Femur (tissue), 1 donor: ENCODE data around the gene UROS.

Experiments
- DNase-seq: peaks from one replicate; pipeline ENCODE4 v3.0.0-alpha.2; 2017

The UROS gene

GRCh38 chr10:125785791-125786190 is 37.3 kb downstream of the UROS start:
- no peak for DNase-seq

DNA sequence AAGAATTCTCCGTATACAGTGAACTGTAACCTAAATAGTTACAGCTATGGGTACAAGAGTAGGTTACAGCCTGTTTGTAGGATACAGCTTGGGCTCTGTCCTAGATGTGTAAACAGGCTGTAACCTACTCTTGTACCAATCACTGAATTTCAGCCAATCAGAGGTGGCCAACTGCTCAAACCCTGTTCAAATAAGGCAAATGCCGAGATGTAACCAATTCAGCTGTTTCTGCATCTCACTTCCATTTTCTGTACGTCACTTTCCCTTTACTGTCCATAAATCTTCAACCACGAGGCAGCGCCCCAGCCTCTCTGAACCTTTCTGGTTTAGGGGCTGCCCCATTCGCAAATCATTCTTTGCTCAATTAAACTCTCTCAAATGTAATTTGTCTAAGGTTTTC is 39.1 kb downstream of the UROS start:
- DNase-seq = peak; percentile 6

GRCh38 chr10:125783408-125783807 is 39.6 kb downstream of the UROS start:
- DNase-seq = peak; percentile 6

DNA sequence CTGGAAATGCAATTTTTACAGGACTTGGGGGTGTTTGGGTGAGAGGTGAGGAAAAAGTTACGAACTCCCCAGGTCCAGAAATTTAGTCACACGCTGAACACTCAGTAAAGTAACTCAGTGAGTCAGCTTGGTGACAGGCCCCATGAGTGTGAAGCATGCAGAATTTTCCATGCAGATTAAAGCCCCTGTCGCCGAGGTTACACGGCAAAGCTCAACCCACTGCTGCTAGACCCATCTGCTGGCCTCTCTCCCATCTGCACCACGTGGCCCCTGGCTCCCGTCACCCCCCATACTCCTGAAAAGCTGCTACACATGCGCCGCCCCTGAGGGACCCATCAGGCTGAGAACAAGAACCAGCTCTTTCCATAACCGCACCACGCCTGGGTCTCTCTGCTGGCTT is 40.4 kb downstream of the UROS start:
- peak; percentile 52 for DNase-seq

DNA sequence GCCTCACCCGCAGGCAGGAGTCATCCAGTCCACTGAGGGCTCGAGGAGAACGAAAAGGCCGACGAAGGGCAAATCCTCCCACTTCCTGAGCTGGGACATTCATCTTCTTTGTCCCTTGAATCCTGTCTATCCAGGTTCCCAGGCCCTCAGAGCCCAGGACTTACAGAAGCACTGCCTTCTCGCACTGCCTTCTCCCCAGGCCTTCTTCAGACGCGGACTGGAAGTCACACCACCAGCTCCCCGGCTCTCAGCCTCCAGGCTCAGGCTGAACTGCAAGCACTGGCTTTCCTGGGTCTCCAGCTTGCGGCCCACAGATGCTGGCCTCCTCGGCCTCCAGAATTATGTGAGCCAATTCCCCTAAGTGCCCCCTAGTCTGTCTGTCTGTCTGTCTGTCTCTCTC is 41.0 kb downstream of the UROS start:
- DNase-seq = peak; percentile 18

DNA sequence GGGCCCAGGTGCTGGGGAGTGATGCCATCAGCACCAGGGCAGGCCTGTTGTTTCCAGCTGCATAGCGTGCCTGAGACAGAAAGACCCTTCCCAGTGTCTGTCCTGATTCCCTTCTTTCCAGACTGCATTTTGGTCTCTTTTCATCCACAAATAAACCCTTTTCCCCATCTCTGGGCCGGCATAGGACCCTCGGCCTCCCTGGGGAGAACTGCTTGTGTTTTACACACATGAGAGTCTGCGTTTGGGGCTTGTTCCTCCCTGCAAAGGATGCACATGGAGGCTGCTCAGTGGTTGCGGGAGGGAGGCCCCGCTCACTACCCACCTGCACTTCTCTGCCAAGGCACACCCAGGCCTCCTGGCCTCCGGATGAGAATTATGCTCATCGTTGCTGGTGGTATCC is 41.7 kb downstream of the UROS start:
- peak; percentile 11 for DNase-seq

- DNase-seq = peak; percentile 4
These were observed 43.4 kb downstream of the UROS start for GRCh38 chr10:125779403-125780327.

- no peak for DNase-seq
These were observed 44.5 kb downstream of the UROS start for GRCh38 chr10:125778556-125778955.

DNA sequence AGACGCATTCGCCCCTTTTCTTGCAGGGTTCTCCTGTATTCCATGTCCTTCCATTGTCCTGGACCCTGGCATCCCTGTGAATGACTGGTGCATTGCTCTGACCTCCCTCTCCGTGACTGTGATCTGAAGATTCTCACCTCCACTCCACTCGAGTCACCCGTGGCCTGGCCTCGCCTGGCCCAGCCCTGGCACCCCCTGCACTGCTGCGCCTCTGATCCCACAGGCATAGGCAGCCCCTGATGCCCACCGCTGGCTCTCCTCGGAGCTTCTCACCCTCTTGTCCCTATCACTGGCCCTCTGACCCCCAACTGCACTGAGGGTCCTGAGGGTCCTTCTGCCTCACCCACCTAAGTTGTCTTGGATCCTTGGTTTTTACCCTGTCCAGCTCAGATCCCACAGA is 45.3 kb downstream of the UROS start:
- no peak for DNase-seq

- no peak for DNase-seq
These were observed 47.5 kb downstream of the UROS start, which contains the start of gene MMP21 for GRCh38 chr10:125775491-125776106. Gene MMP21, minus strand, starts transcription at chr10:125775821. Its CDS starts 0 bp downstream, at chr10:125775821.

GRCh38 chr10:125774581-125775191 is 48.4 kb downstream of the UROS start:
- no peak for DNase-seq

DNA sequence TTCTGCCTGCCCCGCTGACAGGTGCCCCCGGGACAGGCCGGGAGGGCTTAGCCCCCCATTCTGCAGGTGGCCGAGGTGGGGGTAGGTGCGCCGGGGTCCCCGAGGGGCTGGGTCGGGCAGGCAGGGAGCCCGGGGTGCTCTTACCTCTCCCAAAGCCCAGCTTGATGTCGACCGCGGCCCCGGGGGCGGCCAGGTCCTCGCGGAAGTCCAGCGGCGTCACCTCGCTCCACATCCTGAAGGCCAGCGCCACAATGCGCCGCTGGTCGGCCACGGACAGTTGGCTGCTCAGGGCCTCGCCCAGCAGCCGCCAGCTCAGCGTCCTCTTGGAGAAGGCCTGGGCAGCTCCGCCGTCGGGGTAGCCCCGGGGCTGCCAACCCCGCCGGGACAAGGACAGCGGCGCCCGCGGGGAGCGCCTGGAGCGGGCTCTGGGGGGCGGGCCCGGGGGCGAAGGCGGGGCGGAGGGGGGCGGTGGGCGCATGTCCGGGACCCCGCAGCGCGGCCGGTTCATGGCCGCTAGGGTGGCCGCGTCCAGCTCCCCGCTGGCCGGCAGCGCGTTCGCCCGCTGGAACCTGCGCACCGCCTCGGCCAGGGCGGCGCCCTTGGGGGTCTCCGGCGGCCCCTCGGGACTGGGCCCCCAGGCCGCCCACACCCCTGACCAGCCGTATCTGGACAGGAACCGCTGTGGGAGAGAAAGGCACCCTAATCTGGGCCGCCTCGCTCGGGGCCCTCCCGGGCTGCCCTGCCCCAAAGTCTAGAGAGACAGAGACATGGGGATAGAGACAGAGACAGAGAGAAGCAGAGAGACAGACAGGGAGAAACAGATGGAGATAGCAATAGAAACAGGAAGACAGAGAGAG is 49.1 kb downstream of the UROS start:
- DNase-seq = no peak

DNA sequence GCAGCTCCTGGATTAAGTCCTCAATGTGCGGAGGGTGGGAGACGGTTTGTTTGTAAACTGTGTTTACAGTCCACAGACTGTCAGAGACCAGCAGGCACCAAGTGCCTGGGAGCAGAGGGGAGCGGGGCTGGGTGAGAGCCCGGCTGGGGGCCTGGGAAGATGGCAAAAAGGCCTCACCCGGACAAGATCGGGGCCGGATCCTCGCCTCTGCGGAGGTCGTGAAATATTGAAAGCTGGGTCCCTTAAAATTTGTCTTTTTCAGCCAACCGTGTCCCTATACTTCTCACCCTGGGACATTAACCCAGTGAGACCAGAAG is 50.2 kb downstream of the UROS start:
- no peak for DNase-seq

DNA sequence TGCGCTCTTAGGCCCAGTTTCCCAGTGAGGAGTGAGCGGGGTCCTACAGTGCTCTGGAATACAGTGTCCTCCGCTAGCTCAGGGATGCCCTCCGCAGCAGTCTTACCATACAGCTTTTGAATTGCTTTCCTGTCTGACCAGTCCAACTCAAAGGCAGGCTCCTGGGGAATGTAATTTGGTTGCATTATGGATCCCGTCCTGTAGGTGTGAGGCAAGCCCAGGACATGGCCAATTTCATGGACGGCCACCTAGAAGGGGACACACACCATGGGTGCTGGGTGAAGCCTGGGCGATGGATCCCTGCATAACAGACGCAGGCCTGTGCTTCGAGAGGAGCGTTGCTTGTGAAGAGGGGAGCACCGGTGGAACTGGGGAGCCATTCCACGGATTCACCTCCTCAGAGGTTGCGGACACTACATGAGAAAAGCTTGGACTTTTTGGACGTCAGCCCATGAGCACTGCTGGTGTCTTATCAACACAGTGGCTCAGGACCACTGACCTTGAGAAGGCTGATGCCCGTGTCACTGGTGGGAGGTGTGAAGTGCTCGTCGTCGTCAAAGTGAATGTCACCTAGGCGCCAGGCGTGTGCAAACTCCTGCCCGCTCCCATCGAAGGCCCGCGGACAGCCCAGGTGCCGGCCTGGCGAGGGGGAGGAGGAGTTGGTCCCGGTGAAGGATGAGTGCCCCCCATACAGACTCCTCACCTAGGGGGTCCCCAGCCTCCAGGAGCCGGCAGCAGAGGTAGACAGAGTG is 50.8 kb downstream of the UROS start:
- DNase-seq = no peak

GRCh38 chr10:125770844-125771243 is 52.2 kb downstream of the UROS start:
- DNase-seq = no peak

GRCh38 chr10:125769175-125769574 is 53.9 kb downstream of the UROS start:
- no peak for DNase-seq

DNA sequence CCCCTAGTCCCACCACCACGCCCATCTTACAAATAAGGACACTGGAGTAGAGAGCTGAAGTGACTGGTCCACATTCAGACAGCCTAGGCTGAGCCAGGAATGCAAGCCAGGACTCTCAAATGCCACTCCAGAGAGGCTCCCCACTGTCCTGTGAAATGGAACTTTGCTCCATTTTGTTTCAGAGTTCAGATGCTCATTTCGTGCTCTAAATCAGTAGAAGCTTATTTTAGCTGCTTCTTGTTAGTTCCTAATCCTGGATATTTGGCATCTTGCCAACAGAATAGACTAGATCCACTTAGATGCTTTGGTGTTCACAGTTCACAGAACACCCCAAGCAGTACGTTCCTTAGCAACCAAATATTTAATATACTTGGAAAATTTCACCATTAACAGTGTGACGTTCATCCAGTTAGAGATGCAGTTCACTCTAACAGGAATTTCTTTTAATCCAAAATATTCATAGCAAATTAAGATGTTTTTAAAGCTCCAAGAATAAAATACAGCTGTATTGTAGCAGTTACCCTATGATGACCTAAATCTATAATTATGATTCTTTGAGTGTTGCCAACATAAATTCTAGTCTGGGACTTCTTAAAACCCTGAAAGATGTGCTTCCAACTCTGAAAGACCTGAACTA is 54.7 kb downstream of the UROS start:
- no peak for DNase-seq

- DNase-seq = no peak
These were observed 56.5 kb downstream of the UROS start for GRCh38 chr10:125766511-125766910.

GRCh38 chr10:125765835-125766234 is 57.2 kb downstream of the UROS start:
- DNase-seq = no peak

GRCh38 chr10:125762692-125763648 is 60.1 kb downstream of the UROS start:
- DNase-seq = no peak

DNA sequence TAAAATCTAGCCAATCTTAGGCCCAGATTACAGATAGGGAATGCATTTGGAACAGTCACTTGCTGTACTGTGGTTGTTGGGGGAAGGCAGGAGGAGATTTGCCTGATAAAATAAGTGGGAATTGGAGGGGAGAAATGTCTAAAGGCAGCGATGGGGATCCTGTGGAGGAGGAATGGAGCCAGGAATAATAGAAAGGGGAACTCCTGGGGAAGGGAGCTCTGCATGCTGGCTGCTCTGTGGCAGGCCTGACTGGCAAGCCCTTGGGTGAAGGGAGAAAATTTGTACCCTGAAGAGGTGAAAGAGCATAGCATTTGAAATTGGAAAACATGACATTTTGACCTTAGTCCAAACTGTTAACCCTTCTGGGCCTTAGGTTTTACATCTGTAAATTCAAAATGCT is 61.1 kb downstream of the UROS start:
- DNase-seq = no peak
